Activated T-cell treated with anti-CD3 and anti-CD28 coated beads, Interleukin-2, amount 50 U/mL, for 1 hour (primary cell): ENCODE results near the gene ASAP2.

Source experiments
- DNase-seq: peaks from one replicate; pipeline ENCODE4 v3.0.0-alpha.2; 2020

ASAP2 gene

GRCh38 chr2:9300829-9301453 lies 94.3 kb downstream of the ASAP2 start:
- no peak for DNase-seq

- DNase-seq: no peak
Observed at GRCh38 chr2:9302755-9303154, 96.1 kb downstream of the ASAP2 start.

- DNase-seq: no peak
Observed at GRCh38 chr2:9303528-9304225, 97.1 kb downstream of the ASAP2 start.

GRCh38 chr2:9306911-9307310 lies 100.3 kb downstream of the ASAP2 start:
- DNase-seq: no peak

GRCh38 chr2:9307535-9307934 lies 100.9 kb downstream of the ASAP2 start:
- no peak for DNase-seq

GRCh38 chr2:9308186-9308955 lies 101.8 kb downstream of the ASAP2 start:
- DNase-seq: no peak

GRCh38 chr2:9309147-9309546 lies 102.5 kb downstream of the ASAP2 start:
- no peak for DNase-seq

- DNase-seq: no peak
Observed at GRCh38 chr2:9310377-9310776, 103.8 kb downstream of the ASAP2 start.

- no peak for DNase-seq
Observed at GRCh38 chr2:9310798-9311197, 104.2 kb downstream of the ASAP2 start.

- no peak for DNase-seq
Observed at GRCh38 chr2:9311488-9311887, 104.9 kb downstream of the ASAP2 start.

- DNase-seq: no peak
Observed at GRCh38 chr2:9312591-9312990, 106.0 kb downstream of the ASAP2 start.

GRCh38 chr2:9313443-9313842 lies 106.8 kb downstream of the ASAP2 start:
- DNase-seq: no peak

- DNase-seq: no peak
Observed at GRCh38 chr2:9315280-9315847, 108.8 kb downstream of the ASAP2 start.

- no peak for DNase-seq
Observed at GRCh38 chr2:9317559-9317958, 110.9 kb downstream of the ASAP2 start.

- DNase-seq: no peak
Observed at GRCh38 chr2:9318461-9319337, 112.1 kb downstream of the ASAP2 start.

- no peak for DNase-seq
Observed at GRCh38 chr2:9319338-9319715, 112.7 kb downstream of the ASAP2 start.

GRCh38 chr2:9322576-9322975 lies 116.0 kb downstream of the ASAP2 start:
- no peak for DNase-seq

GRCh38 chr2:9325428-9325827 lies 118.8 kb downstream of the ASAP2 start:
- DNase-seq: no peak

- DNase-seq: no peak
Observed at GRCh38 chr2:9326975-9327374, 120.4 kb downstream of the ASAP2 start.

GRCh38 chr2:9327873-9328352 lies 121.3 kb downstream of the ASAP2 start:
- DNase-seq: no peak

- DNase-seq: no peak
Observed at GRCh38 chr2:9328931-9329330, 122.3 kb downstream of the ASAP2 start.

GRCh38 chr2:9329497-9329896 lies 122.9 kb downstream of the ASAP2 start:
- no peak for DNase-seq
